Suppressor macrophage treated with lipopolysaccharide for 4 hours (primary cell): Measurements from ENCODE around the gene VWA3B.

Experiments used
- DNase-seq: peaks from one replicate; pipeline ENCODE4 v3.0.0-alpha.2; 2020

The VWA3B gene

GRCh38 chr2:98348066-98348561 is 261.1 kb downstream of the VWA3B start:
- DNase-seq, result no peak

- DNase-seq, result no peak
Measured at GRCh38 chr2:98350411-98350810, 263.4 kb downstream of the VWA3B start.

- no peak for DNase-seq
Measured at GRCh38 chr2:98355881-98356280, 268.9 kb downstream of the VWA3B start.

- no peak for DNase-seq
Measured at GRCh38 chr2:98356729-98357128, 269.8 kb downstream of the VWA3B start.

- no peak for DNase-seq
Measured at GRCh38 chr2:98357849-98358248, 270.9 kb downstream of the VWA3B start.

- no peak for DNase-seq
Measured at GRCh38 chr2:98359986-98360385, 273.0 kb downstream of the VWA3B start.
